Pulmonary artery endothelial cell (primary cell): ENCODE measurements around the gene CADM2. TPM values are rescaled to one million over a fixed set of nuclear protein-coding genes. Genes with fewer than 3 reads are reported as not detected.

Source experiments
- DNase-seq: peaks from one replicate; pipeline ENCODE4 v3.0.0-alpha.2; 2011; ENCODE audit warnings: low read depth, low spot score
- total RNA-seq: library from RNA; depleted of rRNA; stranded (reverse); fragments of >200 nt; gene quantifications from 2 replicates; pipeline ENCODE4 v1.2.3, GENCODE V29; 2014

The CADM2 gene
- total RNA-seq, 1 donor from 2014 or later = 0.13 TPM

DNA sequence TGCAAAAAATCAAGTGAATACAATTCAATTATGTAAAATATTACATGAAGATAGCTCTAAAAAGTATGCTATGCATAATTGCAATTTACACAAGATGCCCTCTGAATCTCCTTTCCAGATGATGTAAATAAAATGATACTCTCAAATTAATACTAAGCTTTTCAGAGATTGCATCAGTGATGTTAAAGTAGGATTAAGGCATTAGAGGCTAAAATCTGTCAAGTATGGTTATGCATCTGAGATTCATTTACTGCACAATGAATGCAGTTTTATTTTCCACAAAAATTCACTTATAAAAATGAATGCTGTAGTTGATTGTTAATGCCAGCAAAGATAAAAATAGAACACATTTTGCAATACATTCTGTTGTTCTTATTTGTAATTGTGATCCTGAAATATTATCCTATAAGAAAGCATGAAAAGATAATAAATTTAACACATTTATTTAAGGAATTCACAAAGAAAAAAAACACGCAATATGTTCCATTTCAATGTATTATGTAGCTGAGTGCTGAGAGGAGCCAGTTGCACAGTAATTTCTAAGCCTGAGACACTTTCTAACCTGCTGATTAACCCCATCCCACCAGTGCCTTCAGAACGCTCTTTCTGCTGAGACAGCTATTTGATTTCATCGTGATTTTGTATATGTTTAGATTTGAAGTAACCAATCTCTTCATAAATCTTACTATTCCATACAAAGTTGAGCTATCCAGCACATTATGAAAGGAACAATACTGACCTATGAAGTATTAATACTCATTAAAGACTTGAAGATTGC, 224.4 kb downstream of the CADM2 start:
- DNase-seq = no peak

DNA sequence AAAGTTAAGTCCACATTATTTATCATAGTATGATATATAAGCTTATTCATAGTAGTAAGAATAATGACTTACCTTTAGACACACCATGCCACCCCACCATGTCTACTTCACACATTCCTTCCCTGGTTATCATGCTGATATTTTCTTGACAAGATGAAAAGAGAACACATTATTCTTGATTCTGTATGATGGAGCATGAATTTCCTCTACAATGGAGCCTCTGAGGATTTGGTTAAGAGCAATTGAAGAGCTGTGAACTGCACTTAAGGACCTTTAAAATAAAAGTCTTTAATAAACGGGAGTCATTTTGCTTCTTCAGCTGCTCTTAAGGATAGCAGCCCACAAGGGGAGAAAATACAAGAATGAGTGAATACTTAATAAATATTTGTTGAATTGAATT, 226.7 kb downstream of the CADM2 start:
- DNase-seq = no peak

DNA sequence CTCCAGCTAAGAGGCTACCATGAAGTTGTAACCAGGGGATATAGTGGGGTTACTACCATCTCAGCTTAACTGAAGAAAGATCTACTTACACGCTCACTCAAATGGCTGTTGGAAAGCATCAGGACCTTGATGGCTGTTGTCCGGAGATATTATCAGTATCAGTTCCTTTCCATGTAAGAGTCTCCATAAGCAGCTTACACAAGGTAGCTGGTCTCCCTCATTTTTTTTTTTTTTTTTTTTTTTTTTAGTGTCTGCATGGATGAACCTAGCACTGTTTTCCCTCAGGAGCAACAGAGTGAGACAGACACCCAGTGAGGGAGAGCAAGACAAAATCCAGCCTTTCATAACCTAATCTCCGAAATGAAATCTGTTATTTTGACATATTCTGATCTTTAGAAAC, 230.9 kb downstream of the CADM2 start:
- DNase-seq = no peak

DNA sequence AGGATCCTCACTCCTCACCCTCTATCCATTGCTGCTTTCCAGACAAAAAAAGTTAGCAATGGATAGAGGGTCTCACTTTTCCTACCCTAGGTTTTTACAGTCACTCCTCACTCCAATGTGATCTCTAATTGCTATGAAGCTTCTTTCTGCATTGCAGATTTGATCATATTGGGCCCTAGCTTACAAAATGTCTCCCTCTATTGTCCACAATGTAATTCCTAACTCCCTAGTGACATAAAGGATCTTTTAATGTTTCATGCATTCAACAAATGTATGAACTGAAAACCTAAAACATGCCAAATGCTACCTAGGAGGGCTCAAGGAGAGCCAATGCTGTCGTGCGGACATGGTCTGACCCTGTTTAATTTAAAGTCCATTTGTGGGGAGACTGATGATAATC, 234.8 kb downstream of the CADM2 start:
- DNase-seq = no peak

DNA sequence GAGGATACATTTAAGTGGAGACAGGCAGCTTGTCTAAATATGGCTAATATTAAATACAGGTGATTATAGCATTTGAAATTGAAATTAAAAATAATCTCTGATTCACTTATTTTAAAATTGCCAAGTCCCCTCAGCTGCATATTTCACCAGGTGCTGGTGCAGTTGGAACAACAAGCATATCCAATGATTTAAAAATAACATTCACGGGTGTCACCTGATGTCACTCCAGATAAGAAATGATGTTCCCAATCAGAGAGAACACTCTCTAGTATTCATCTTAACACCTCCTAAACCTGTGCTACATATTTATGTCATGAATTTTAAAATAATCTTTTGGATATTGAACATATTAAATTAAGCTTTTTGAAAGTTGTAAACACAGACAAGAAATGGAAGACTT, 249.9 kb downstream of the CADM2 start:
- DNase-seq = no peak

DNA sequence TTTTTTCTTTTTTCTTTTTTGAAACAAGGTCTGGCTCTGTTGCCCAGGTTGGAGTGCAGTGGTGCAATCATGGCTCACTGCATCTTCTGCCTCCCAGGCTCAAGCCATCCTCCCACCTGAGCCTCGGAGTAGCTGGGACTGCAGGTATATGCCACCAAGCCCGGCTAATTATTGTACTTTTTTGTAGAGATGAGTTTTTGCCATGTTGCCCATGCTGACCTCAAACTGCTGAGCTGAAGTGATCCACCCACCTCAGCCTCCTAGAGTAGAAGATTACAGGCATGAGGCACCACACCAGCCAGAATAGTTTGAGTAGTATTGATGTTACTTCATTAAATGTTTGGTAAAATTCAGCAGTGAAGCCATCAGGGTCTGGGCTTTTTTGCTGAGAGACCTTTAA, 251.8 kb downstream of the CADM2 start:
- DNase-seq = no peak

DNA sequence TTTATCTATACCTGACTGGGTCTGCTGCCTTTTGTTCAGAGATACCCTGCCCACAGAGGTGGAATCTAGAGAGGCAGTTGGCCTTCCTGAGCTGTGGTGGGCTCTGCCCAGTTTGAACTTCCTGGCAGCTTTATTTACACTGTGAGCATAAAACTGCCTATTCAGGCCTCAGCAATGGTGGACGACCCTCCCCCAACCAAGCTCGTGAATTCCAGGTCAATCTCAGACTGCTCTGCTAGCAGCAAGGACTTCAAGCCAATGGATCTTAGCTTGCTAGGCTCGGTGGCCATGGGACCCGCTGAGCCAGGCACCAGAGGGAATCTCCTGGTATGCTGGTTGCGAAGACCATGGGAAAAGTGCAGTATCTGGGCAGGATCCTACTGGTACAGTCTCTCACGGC, 270.2 kb downstream of the CADM2 start:
- no peak for DNase-seq

DNA sequence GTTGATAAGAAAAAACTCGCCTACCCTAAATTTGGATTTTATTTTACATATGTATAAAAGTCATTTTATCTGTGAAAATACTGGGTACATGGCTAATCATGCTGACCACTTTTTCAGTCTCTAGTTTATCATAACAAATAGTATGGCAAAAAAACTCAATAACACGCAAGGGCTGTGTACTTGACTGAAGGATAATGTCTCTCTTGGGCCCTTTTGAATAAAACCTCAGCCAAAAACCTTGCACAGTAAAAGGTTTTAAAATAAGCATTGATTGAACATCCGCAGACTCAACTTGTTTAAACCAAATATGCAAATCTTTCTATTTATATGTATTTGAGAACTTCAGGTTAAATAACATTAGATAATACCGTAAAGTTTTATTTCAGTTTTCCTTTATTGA, 285.3 kb downstream of the CADM2 start:
- no peak for DNase-seq

DNA sequence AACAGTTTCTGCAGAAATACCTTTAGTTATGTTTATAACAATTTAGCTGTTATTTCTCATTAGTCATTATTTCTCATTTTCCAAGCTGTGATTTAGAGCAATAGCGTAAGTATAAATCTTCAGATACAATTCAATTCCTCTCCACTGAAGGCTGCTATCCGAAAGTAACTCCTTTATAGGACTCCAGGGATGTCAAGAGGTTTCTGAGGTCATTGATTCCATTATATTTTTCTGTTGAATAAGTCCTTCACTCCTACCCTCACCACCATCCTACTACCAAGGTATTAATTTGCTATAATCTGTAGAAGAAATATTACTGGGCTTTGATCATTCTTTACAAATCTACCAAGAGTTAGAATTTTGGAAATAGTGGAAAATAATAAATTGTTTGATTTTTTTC, 285.7 kb downstream of the CADM2 start:
- no peak for DNase-seq

DNA sequence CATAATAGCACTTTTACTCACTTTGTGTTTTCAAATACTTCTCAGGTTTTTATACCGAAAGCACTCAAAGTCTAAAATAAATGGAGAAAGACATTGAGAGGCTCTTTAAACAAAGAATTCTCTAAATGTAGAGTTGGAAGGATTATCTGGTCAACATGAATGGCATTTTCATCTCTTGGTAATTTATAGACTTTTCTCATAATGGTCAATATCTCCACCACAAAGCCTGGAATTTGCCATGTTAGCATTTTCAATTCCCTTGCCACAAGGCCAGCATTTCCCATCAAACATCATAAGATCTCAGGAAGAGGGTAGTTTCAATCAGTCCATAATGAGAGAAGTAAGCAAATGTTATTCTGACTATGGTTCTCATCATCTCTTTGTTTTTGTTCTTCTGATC, 293.0 kb downstream of the CADM2 start:
- DNase-seq = no peak

DNA sequence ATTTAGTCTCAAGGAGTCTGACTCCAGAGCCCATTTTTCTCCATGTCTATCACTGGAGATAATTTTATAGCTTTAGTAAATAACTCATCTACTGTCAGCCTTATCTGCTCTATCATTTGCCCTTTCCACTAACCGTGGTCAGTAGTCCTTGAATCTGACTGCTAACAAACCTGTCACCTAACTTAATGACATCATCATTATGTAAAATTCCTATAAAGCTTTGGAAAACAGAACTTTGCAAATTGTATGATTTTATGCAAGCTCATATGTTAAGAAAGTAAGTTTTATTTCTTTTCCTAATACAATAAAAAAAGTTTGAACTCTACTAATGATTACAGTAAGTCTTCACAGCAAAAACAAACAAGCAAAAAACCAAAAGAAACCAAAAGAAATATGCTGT, 293.9 kb downstream of the CADM2 start:
- DNase-seq = no peak

DNA sequence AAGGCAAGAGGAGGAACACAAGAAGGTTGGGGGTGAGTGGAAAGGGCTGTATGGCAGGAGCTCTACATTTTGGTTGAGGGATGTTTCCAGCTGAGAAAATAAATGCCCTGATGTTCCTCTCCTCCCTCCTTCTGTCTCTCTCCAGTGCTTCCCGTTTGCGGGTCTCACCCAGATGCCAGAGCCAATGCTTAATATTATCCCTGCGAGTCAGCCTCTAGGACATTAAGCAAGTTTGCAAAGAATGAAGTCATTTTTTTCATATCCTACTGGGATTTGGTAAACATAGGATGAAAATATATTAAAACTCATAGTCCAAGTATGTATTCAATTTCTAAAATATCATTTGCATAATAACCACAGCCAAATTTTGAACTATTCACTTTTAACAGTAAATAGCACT, 295.9 kb downstream of the CADM2 start:
- no peak for DNase-seq

DNA sequence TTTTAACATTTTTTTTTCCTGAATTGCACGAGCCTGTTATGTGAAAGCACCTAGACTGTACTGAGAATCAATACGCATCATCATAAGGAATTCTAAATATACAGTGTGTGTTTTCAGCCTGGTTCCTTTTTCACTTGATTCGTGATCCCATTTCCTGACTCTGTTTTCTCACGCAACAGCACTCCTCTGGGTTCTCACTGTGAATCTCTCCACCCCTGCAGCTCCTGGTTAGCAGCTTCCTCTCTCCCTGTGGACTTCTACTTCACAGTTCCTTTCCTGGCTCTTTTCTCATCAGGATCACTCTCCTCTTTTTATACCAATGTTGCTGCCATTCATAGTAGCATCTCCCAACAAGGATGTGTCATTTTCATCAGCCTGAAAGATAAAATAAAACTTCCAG, 297.2 kb downstream of the CADM2 start:
- no peak for DNase-seq

DNA sequence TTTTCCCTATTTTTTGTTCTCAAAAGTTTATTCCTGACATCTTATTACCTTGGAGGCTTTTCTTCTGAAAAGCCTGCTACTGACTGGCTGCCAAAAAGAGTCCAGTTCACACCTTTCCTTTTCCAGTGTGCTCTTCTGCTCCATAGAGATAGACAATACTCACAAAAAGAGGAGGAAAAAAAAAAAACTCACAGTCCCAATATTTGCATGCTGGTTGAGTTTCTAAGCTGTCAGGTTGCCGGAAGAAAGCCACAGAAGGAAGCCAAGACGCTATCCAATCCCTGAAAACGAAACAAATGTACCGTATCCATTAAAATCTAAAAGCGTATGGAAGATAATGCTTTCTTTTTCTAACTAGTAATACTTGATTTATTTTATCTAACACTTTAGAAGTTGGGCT, 299.5 kb downstream of the CADM2 start:
- DNase-seq = no peak

DNA sequence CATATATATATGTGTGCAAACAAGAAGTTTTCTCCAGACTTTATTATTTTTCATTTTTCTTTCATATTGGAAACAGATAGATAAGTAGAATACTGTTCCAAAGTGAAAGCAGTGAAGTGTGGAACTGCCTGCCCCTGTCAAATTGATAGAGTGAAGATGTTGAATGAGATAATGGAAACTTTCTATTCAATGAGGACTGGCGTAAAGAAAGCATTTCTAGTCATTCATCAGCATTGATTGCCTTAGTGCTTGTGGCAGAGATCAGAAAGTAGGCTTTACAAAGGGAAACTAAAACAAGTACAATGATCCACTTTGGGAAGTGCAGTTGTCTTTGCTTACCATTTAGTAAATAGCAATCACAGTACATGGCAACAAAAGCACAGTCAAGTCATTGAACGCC, 300.0 kb downstream of the CADM2 start:
- no peak for DNase-seq

DNA sequence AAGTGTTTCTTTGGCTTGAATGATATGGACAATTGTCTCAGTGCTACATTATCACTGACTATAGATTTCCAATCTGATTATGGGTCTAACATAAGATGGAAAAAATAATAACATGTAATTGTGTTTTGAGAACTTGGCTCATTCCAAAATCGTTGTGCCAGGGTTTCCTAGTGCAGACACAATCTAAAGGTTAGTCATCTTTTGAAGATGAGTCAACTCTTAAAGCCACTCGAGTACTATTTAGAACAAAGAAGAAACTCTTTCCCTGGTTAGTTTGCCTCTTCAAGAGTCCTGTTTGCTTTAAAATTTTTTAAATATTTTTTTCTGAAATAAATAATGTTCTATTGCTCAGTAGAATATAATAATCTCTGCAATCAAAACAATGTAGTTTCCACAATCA, 301.0 kb downstream of the CADM2 start:
- no peak for DNase-seq

DNA sequence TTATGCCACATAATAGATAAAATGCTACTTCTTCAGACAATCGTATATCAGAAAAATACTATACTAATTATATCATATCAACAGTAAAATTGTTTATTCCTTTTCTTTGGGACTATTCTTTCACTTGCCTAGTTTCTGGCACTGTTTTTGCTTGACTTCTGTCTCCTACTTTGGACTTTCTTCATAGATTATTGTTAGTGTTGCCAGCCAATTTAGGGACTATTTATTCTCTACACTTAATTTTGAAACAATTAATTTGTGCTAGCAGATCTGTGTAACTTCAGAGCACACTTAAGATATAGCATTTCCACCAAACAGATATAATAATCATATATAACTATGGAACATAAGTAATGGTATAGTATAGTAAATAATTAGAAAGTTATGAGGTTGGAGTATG, 305.6 kb downstream of the CADM2 start:
- DNase-seq = no peak

DNA sequence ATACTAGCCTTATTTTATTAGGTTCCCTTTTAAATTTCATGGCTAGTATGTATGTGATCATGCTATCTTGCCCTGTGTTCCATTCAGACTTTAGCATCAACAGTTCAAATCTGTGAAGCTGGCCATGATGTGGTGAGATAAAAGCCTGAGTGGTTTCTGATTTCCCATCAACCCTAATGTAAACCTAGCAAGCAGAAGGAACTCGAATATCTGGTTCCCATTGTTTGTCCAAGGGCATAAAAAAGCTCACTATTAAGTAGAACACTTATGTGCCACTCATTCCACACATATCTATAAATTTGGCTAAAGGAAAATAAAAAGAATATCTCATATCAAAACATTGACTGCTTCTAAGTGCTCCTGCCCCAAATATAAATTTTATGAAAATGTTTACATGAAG, 311.7 kb downstream of the CADM2 start:
- no peak for DNase-seq

DNA sequence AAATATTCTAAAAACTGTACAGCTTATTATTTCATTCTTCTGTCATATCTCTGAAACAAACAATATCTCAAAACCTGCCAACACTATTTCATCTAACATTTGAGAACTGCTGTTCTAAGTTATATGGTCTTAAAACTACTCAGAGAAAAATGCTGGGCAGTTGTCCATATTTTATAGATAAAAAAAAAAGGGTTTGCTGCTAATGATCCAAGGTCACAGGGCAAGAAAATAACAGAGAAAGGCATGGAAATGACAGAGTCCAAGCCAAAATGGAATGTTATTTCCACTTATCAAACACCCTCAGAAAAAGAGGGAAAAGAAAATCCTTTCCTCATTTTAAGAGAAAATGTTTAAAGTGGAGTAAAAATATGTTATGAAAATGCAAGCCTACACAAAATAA, 313.1 kb downstream of the CADM2 start:
- DNase-seq = no peak

DNA sequence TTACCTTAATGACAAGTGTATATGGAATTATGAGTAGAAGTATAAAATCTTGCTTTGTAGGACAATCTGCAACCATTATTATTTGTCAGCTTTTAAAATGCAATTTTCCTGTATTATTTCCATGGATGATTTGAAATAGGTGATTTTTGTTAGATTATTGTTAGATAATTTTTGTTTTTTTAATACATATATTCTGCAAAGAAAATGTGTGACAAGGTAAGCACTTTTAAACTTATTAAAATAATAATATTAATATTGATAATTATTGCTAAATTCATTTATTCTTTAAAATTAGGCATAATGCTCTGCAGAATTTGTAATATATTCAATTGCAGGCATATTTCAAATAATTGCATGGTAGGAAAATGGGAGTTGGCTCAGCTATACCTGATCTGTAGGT, 329.5 kb downstream of the CADM2 start:
- no peak for DNase-seq

DNA sequence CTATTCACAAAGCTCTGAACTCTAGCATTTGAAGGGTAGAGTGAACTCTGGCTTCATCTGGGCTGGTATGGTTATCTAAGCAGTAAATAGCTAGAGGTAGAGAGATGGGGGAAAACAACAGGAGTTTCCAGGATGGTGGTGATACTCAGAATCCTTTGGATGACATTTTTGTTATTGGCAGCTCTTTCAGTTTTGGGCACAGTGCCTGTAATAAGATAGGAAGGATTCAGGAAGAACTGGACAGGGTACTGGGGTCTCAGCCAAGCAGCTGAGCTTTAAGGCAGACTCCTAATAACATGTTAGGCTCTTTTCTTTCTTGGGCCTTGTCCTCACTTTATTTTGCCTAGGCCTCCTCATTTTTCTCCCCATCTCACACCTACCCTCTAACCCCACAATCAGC, 338.5 kb downstream of the CADM2 start:
- no peak for DNase-seq

DNA sequence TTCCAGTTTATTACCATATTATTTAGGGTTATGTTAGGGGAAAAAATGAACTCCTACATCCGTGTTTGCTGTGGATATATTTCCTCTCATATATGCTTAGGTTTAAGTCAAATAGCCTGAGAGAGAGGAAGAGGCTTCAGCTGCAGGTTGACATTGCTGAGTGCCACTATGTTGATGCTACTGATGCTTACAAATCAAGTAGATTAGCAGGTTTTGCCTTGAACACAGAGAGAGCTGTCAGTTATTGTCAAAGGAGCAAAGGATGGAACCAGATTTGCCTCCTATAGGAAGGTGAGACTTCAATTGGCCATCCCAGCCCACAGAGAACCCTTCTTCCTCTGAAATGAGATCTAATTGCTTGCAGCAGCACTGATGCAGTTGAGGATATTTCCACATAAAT, 339.2 kb downstream of the CADM2 start:
- DNase-seq = no peak

DNA sequence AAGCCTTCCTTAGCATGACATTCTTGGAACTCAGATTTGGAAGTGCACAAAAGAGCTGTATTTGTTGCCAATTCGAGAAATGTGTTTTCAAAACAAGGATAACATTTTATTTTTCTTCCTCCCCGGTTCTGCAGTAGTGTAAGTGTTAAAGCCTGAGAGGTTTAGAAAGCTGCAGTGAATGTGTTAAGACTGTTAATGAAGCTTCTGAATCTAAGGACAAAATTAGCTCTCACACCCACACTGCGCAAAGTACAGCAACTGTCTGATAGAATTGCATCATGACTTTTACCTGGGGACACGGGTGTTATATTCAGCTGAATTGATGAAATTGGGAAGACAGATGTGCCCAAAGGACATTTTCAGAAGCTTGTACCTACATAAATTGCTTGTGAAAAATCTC, 344.4 kb downstream of the CADM2 start:
- no peak for DNase-seq

DNA sequence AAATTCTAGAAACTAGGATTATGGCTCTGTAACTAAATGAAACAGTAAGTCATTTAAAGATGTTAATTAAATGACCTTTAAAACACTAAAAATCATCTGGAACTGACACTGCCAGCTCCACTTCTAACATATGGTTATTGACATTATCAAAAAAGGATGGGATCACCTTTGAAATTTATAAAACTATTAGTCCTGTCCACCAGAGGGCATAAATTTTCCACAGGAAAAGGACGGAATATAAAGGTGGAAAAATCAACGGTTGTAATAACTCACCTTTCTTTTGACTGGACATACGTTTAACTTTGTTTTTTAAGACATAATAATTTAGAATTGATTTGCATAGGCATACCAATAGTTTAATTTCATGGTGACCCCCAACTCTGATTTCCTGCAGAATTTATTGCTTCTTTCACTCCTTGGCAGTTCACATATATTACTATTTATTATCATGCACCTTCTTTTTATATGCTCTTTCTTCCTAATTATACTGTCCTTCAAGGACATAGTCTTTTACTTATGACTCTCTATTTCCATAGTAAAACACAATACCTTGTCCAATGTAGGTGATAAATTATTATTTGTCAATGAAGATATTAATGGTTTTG, 345.7 kb downstream of the CADM2 start:
- no peak for DNase-seq
